GM12878 (cell line): ENCODE results near the gene UBXN10. TPM values are rescaled to one million over a fixed set of nuclear protein-coding genes. Genes with fewer than 3 reads are reported as not detected.

Source experiments
- CBFB ChIP-seq: IDR thresholded peaks from 2 replicates; pipeline ENCODE4 v1.6.1; 2016; ENCODE audit warnings: antibody characterized with exemption, low read depth
- CEBPB ChIP-seq, 2 experiments: fragments of 150-350 bp in 1 of 2; IDR thresholded peaks; 2 replicates each; pipeline ENCODE4 v1.6.1; 2012 to 2014; ENCODE audit warnings: low read depth in 2 of 2, low read length in 2 of 2, borderline replicate concordance in 1 of 2, inconsistent platforms in 1 of 2
- CHD1 ChIP-seq: IDR thresholded peaks from 2 replicates; pipeline ENCODE4 v1.6.1; 2012; ENCODE audit warnings: low read depth, low read length, improper control_type of control experiment
- CHD2 ChIP-seq: IDR thresholded peaks from 2 replicates; pipeline ENCODE4 v1.6.1; 2011; ENCODE audit warnings: low read depth, low read length, improper control_type of control experiment, borderline replicate concordance
- KAT2A ChIP-seq: conservative IDR thresholded peaks from 2 replicates; pipeline ENCODE4 v1.6.1; 2011; ENCODE audit warnings: low read depth, low read length; ENCODE audit not compliant: control insufficient read depth
- MEF2B ChIP-seq: fragments of 450-650 bp; IDR thresholded peaks from 2 replicates; pipeline ENCODE4 v1.6.1; 2018; ENCODE audit warnings: mild to moderate bottlenecking, moderate library complexity; ENCODE audit not compliant: partially characterized antibody, poor library complexity, severe bottlenecking
- MXI1 ChIP-seq: fragments of 150-350 bp; IDR thresholded peaks from 2 replicates; pipeline ENCODE4 v1.6.1; 2011; ENCODE audit warnings: low read depth, mild to moderate bottlenecking, inconsistent platforms, low read length, improper control_type of control experiment
- NFYB ChIP-seq: IDR thresholded peaks from 2 replicates; pipeline ENCODE4 v1.6.1; 2011; ENCODE audit warnings: low read depth, mild to moderate bottlenecking, low read length, improper control_type of control experiment, moderate library complexity; ENCODE audit not compliant: insufficient read depth
- PAX8 ChIP-seq: fragments of 450-650 bp; IDR thresholded peaks from 2 replicates; pipeline ENCODE4 v1.6.1; 2017; ENCODE audit warnings: mild to moderate bottlenecking, moderate library complexity
- POLR2A ChIP-seq: IDR thresholded peaks from 2 replicates; pipeline ENCODE4 v1.6.1; 2011; ENCODE audit warnings: low read depth, mild to moderate bottlenecking, low read length
- RAD21 ChIP-seq: IDR thresholded peaks from 2 replicates; pipeline ENCODE4 v1.6.1; 2011; ENCODE audit warnings: mild to moderate bottlenecking, low read depth, low read length, moderate library complexity; ENCODE audit not compliant: insufficient read depth
- RUNX3 ChIP-seq: IDR thresholded peaks from 2 replicates; pipeline ENCODE4 v1.6.1; 2012; ENCODE audit warnings: low read length, inconsistent platforms
- SMAD1 ChIP-seq: fragments of 450-650 bp; IDR thresholded peaks from 2 replicates; pipeline ENCODE4 v1.6.1; 2018; ENCODE audit warnings: mild to moderate bottlenecking, low read depth; ENCODE audit not compliant: partially characterized antibody
- SMC3 ChIP-seq: IDR thresholded peaks from 2 replicates; pipeline ENCODE4 v1.6.1; 2011; ENCODE audit warnings: low read length, improper control_type of control experiment, borderline replicate concordance
- SP1 ChIP-seq: IDR thresholded peaks from one replicate; pipeline ENCODE4 v1.6.1; 2011; ENCODE audit warnings: low read depth, low read length
- YBX1 ChIP-seq: fragments of 450-650 bp; IDR thresholded peaks from 2 replicates; pipeline ENCODE4 v1.6.1; 2016; ENCODE audit warnings: antibody characterized with exemption
- YY1 ChIP-seq: IDR thresholded peaks from 2 replicates; pipeline ENCODE4 v1.6.1; 2011; ENCODE audit warnings: low read depth, mild to moderate bottlenecking, low read length
- ZNF687 ChIP-seq: fragments of 450-650 bp; IDR thresholded peaks from 2 replicates; pipeline ENCODE4 v1.6.1; 2017; ENCODE audit warnings: mild to moderate bottlenecking, moderate library complexity
- ZSCAN29 ChIP-seq: fragments of 450-650 bp; IDR thresholded peaks from 2 replicates; pipeline ENCODE4 v1.6.1; 2017; ENCODE audit warnings: mild to moderate bottlenecking, moderate library complexity
- polyA plus RNA-seq, 11 experiments: library from polyadenylated mRNA; depleted of rRNA in 4 of 11; unstranded in 6 of 11; stranded (reverse) in 5 of 11; fragments of >200 nt; fragmentation: Nextera tagmentation in 4 of 11; fragmentation: Illumina TruSeq in 1 of 11; extraction: Ambion mirVana in 4 of 11; extraction: Trizol in 1 of 11; gene quantifications; 1 replicate in 1 of 11; 2 replicates in 10 of 11; pipeline versions ENCODE4 v1.2.1 to v1.2.3, GENCODE V29; 2011 to 2016; ENCODE audit warnings: inconsistent platforms in 2 of 11, missing spikeins in 2 of 11, low read depth in 1 of 11
- total RNA-seq, 4 experiments: library from RNA; depleted of rRNA in 3 of 4; stranded (reverse); fragments of >200 nt in 3 of 4; fragmentation: Illumina TruSeq in 1 of 4; extraction: Trizol in 1 of 4; gene quantifications; 2 replicates each; pipeline versions ENCODE4 v1.2.1 to v1.2.3, GENCODE V29; 2013 to 2021
- TF ChIP-seq, protein P1 (sequence below): fragments of 450-650 bp; IDR thresholded peaks from 2 replicates; pipeline ENCODE4 v1.6.1; 2017; ENCODE audit warnings: antibody characterized with exemption, mild to moderate bottlenecking, moderate library complexity
- TF ChIP-seq, protein P2 (sequence below), 3 experiments: IDR thresholded peaks in 2 of 3; conservative IDR thresholded peaks in 1 of 3; 2 replicates each; pipeline ENCODE4 v1.5.1; 2011; ENCODE audit warnings: low read depth in 3 of 3, low read length in 3 of 3, mild to moderate bottlenecking in 3 of 3, control low read depth in 2 of 3, moderate library complexity in 2 of 3, inconsistent platforms in 1 of 3, mixed read lengths in 1 of 3; ENCODE audit not compliant: control insufficient read depth in 2 of 3, insufficient read depth in 1 of 3; ENCODE audit errors: extremely low read depth in 1 of 3

The UBXN10 gene
- total and polyA plus RNA-seq, 10 of the 15 experiments (the other 5 are each of a cell fraction or from before 2014, with no cell fraction given), result 0.03 to 0.15 (median 0.06) TPM; not detected in 7

DNA sequence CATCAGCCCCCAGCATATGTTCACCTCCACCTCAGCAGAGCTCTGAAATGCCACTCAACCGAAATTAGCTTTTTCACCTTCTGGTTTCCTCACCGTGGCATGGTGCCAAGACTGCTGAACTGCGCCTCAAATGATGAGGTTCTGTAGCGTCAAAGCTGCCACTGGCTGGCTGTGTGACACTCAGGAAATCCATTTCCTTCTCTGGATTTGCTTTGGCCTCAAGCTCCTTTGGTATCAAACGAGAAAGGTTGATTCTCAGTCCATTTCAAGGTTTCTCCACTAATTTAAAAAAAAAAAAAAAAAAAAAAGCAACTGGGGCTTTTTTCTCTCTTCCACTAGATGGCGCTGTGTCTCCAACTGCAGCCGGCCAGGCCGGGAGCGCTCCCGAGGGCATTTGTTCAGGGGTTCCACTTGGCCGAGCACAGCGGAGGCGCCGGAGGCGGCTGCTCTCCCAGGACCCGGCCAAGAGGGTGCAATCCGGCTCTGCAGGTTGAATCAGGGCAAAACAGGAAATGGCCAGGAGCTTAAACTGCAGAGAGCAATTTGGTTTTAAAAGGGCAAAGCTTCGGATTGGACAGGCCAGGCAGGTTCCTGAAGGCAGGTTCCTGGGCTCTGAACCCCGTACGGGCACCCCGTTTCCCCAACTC, 26.9 kb downstream of the UBXN10 start (continued):
- TF ChIP-seq, protein P1, sequence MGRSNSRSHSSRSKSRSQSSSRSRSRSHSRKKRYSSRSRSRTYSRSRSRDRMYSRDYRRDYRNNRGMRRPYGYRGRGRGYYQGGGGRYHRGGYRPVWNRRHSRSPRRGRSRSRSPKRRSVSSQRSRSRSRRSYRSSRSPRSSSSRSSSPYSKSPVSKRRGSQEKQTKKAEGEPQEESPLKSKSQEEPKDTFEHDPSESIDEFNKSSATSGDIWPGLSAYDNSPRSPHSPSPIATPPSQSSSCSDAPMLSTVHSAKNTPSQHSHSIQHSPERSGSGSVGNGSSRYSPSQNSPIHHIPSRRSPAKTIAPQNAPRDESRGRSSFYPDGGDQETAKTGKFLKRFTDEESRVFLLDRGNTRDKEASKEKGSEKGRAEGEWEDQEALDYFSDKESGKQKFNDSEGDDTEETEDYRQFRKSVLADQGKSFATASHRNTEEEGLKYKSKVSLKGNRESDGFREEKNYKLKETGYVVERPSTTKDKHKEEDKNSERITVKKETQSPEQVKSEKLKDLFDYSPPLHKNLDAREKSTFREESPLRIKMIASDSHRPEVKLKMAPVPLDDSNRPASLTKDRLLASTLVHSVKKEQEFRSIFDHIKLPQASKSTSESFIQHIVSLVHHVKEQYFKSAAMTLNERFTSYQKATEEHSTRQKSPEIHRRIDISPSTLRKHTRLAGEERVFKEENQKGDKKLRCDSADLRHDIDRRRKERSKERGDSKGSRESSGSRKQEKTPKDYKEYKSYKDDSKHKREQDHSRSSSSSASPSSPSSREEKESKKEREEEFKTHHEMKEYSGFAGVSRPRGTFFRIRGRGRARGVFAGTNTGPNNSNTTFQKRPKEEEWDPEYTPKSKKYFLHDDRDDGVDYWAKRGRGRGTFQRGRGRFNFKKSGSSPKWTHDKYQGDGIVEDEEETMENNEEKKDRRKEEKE, result no peak
- TF ChIP-seq CHD1, result no peak
- TF ChIP-seq CBFB, result no peak
- TF ChIP-seq RUNX3, result 0 out of 2 replicates have a peak, but pooled peaks have one; percentile 5
- no peak for TF ChIP-seq SP1
- no peak for TF ChIP-seq YBX1
- no peak for TF ChIP-seq ZNF687
- peak; percentile 77 for TF ChIP-seq RAD21
- TF ChIP-seq PAX8, result no peak
- peak; percentile 79 for TF ChIP-seq SMAD1
- TF ChIP-seq MXI1, result no peak
- no peak for TF ChIP-seq ZSCAN29
- TF ChIP-seq YY1, result peak; percentile 44; the same call in 1 of the 2 replicates
- peak; percentile 62 for TF ChIP-seq MEF2B
- no peak for TF ChIP-seq CHD2
- TF ChIP-seq KAT2A, result no peak
- peak; percentile 74 for TF ChIP-seq SMC3
- TF ChIP-seq, protein P2, sequence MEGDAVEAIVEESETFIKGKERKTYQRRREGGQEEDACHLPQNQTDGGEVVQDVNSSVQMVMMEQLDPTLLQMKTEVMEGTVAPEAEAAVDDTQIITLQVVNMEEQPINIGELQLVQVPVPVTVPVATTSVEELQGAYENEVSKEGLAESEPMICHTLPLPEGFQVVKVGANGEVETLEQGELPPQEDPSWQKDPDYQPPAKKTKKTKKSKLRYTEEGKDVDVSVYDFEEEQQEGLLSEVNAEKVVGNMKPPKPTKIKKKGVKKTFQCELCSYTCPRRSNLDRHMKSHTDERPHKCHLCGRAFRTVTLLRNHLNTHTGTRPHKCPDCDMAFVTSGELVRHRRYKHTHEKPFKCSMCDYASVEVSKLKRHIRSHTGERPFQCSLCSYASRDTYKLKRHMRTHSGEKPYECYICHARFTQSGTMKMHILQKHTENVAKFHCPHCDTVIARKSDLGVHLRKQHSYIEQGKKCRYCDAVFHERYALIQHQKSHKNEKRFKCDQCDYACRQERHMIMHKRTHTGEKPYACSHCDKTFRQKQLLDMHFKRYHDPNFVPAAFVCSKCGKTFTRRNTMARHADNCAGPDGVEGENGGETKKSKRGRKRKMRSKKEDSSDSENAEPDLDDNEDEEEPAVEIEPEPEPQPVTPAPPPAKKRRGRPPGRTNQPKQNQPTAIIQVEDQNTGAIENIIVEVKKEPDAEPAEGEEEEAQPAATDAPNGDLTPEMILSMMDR (IDR thresholded peaks at IDR 0.05 in 2 of 3, conservative IDR thresholded peaks at IDR 0.05 in 1 of 3; ENCODE audit: control insufficient read depth in 2 of 3, extremely low read depth in 1 of 3, insufficient read depth in 1 of 3, low read depth in 3 of 3, low read length in 3 of 3), result peak; percentile 67 to 72 (median 71)
- TF ChIP-seq POLR2A, result no peak
- TF ChIP-seq CEBPB (IDR thresholded peaks at IDR 0.05; ENCODE audit: borderline replicate concordance in 1 of 2, low read depth in 2 of 2, low read length in 2 of 2), result no peak
- TF ChIP-seq NFYB, result 0 out of 2 replicates have a peak, but pooled peaks have one; percentile 11
